GM12878 (cell line): ENCODE data around the gene ADGRD2. TPM values are rescaled to one million over a fixed set of nuclear protein-coding genes. Genes with fewer than 3 reads are reported as not detected.

Experiments
- ATAC-seq: fragments of 200-7000 bp; cut with Tn5 transposase; 3 replicates; pipeline ENCODE4 v1.9.1; 2020; ENCODE audit warnings: mild to moderate bottlenecking, moderate library complexity
- BruUV-seq: library from RNA; stranded (reverse); fragments of 400-500 nt; replicated peaks from 2 replicates; lab custom pipeline; 2021; lab: Mats Ljungman, UMichigan
- CTCF ChIA-PET: fragments of 300-600 bp; sonication (Branson Sonifier 250); formaldehyde crosslinking; extraction: SDS; loops from one replicate; lab custom pipeline; 2021; ENCODE audit warnings: inconsistent platforms; lab: Yijun Ruan, JAX
- POLR2A ChIA-PET: fragments of 350-600 bp; formaldehyde crosslinking; extraction: SDS; loops from one replicate; lab custom pipeline; 2021; ENCODE audit warnings: inconsistent platforms; lab: Charles Lee
- RAD21 ChIA-PET: fragments of 300-600 bp; sonication (Branson Sonifier 250); formaldehyde crosslinking; loops from one replicate; lab custom pipeline; 2023; ENCODE audit warnings: antibody characterized with exemption; ENCODE audit not compliant: unreplicated experiment; lab: Charles Lee
- SMC1A ChIA-PET: fragments of 300-600 bp; sonication (Branson Sonifier 250); formaldehyde crosslinking; loops from one replicate; lab custom pipeline; 2023; ENCODE audit not compliant: unreplicated experiment, uncharacterized antibody; lab: Charles Lee
- DNase-seq: peaks from one replicate; pipeline ENCODE4 v3.0.0-alpha.2; 2011; ENCODE audit warnings: low read depth, low spot score
- FAIRE-seq: peaks from 3 replicates; lab custom pipeline; 2011; peaks lifted over from hg19 to GRCh38; lab: Jason Lieb, UNC
- H2AFZ ChIP-seq: 2 replicates; pipeline ENCODE4 v1.6.0; 2011; ENCODE audit warnings: low read depth, low read length, control low read depth; ENCODE audit not compliant: control insufficient read depth
- H3K27ac ChIP-seq: 2 replicates; pipeline ENCODE4 v1.5.1; 2011; ENCODE audit warnings: control low read depth; ENCODE audit not compliant: control insufficient read depth, insufficient read depth
- H3K27me3 ChIP-seq, 2 experiments: replicated peaks in 1 of 2; 2 replicates each; pipeline versions ENCODE4 v1.6.0 to v1.6.1; 2011; ENCODE audit warnings: low read length in 1 of 2; ENCODE audit not compliant: control insufficient read depth in 2 of 2, insufficient read depth in 2 of 2
- H3K36me3 ChIP-seq, 2 experiments: 2 replicates each; pipeline ENCODE4 v1.5.1; 2011; ENCODE audit warnings: low read length in 1 of 2; ENCODE audit not compliant: control insufficient read depth in 2 of 2, insufficient read depth in 2 of 2
- H3K4me1 ChIP-seq: 2 replicates; pipeline ENCODE4 v1.6.1; 2011; ENCODE audit warnings: mild to moderate bottlenecking, low read length, moderate library complexity, mixed read lengths; ENCODE audit not compliant: control insufficient read depth, insufficient read depth
- H3K4me2 ChIP-seq: 2 replicates; pipeline ENCODE4 v1.6.0; 2011; ENCODE audit warnings: control low read depth; ENCODE audit not compliant: control insufficient read depth, insufficient read depth
- H3K4me3 ChIP-seq: fragments of 200-600 bp; sonication (generic); 2 replicates; pipeline ENCODE4 v1.5.1; 2016
- H3K79me2 ChIP-seq: 2 replicates; pipeline ENCODE4 v1.6.0; 2011; ENCODE audit warnings: low read length; ENCODE audit not compliant: control insufficient read depth, insufficient read depth
- H3K9ac ChIP-seq: 2 replicates; pipeline ENCODE4 v1.8.0; 2011; ENCODE audit warnings: low read length, control low read depth, mixed read lengths; ENCODE audit not compliant: control insufficient read depth, insufficient read depth
- H3K9me3 ChIP-seq: replicated peaks from 3 replicates; pipeline ENCODE4 v1.5.1; 2011; ENCODE audit warnings: mild to moderate bottlenecking, low read length; ENCODE audit not compliant: control insufficient read depth, insufficient read depth
- H4K20me1 ChIP-seq: 2 replicates; pipeline ENCODE4 v1.6.0; 2011; ENCODE audit not compliant: control insufficient read depth, insufficient read depth
- ATF7 ChIP-seq: fragments of 450-650 bp; IDR thresholded peaks from 2 replicates; pipeline ENCODE4 v1.6.1; 2016; ENCODE audit warnings: low read depth, mild to moderate bottlenecking
- EGR1 ChIP-seq, 2 experiments: IDR thresholded peaks; 1 replicate in 1 of 2; 2 replicates in 1 of 2; pipeline ENCODE4 v1.6.1; 2011 to 2012; ENCODE audit warnings: low read depth in 2 of 2, low read length in 2 of 2, borderline replicate concordance in 1 of 2, mild to moderate bottlenecking in 1 of 2, moderate library complexity in 1 of 2
- ETV6 ChIP-seq, 2 experiments: fragments of 450-650 bp in 1 of 2; IDR thresholded peaks in 1 of 2; conservative IDR thresholded peaks in 1 of 2; 2 replicates each; pipeline ENCODE4 v1.6.1; 2014; ENCODE audit warnings: antibody characterized with exemption in 1 of 2, borderline replicate concordance in 1 of 2, low read depth in 1 of 2, mild to moderate bottlenecking in 1 of 2, moderate library complexity in 1 of 2
- HDGF ChIP-seq: fragments of 450-650 bp; IDR thresholded peaks from 2 replicates; pipeline ENCODE4 v1.6.1; 2016; ENCODE audit warnings: antibody characterized with exemption
- LARP7 ChIP-seq: fragments of 450-650 bp; IDR thresholded peaks from 2 replicates; pipeline ENCODE4 v1.6.1; 2017; ENCODE audit warnings: mild to moderate bottlenecking
- MTA2 ChIP-seq: fragments of 450-650 bp; IDR thresholded peaks from 2 replicates; pipeline ENCODE4 v1.6.1; 2016; ENCODE audit warnings: low read depth, mild to moderate bottlenecking, moderate library complexity
- NFYA ChIP-seq: IDR thresholded peaks from 2 replicates; pipeline ENCODE4 v1.6.1; 2011; ENCODE audit warnings: low read depth, mild to moderate bottlenecking, low read length, improper control_type of control experiment, borderline replicate concordance
- SMARCA5 ChIP-seq: fragments of 450-650 bp; IDR thresholded peaks from 2 replicates; pipeline ENCODE4 v1.6.1; 2017; ENCODE audit warnings: mild to moderate bottlenecking
- SPI1 ChIP-seq: IDR thresholded peaks from 2 replicates; pipeline ENCODE4 v1.6.1; 2011; ENCODE audit warnings: low read depth, mild to moderate bottlenecking, low read length, moderate library complexity, borderline replicate concordance; ENCODE audit not compliant: insufficient read depth
- TARDBP ChIP-seq: IDR thresholded peaks from 2 replicates; pipeline ENCODE4 v1.6.1; 2016; ENCODE audit warnings: borderline replicate concordance
- WRNIP1 ChIP-seq: IDR thresholded peaks from 2 replicates; pipeline ENCODE4 v1.6.1; 2011; ENCODE audit warnings: low read depth, low read length, improper control_type of control experiment, borderline replicate concordance
- WGBS: methylation state at CpG from one replicate; pipeline ENCODE4 v1.1.6; 2016; ENCODE audit warnings: low lambda C conversion rate; ENCODE audit not compliant: insufficient replicate concordance, insufficient coverage; ENCODE audit errors: missing lambda C conversion rate; 5-methylcytosine and 5-hydroxymethylcytosine counted together
- in situ Hi-C: fragments of 300-500 bp; cut with MboI; formaldehyde crosslinking; loops from 9 replicates; pipeline ENCODE4 v1.14.3; 2018; ENCODE audit warnings: mixed read lengths
- intact Hi-C: fragments of 100-400 bp; cut with micrococcal nuclease; formaldehyde crosslinking; loops from one replicate; pipeline ENCODE4 v1.14.2; 2022; ENCODE audit not compliant: unreplicated experiment
- polyA plus RNA-seq, 11 experiments: library from polyadenylated mRNA; depleted of rRNA in 4 of 11; unstranded in 6 of 11; stranded (reverse) in 5 of 11; fragments of >200 nt; fragmentation: Nextera tagmentation in 4 of 11; fragmentation: Illumina TruSeq in 1 of 11; extraction: Ambion mirVana in 4 of 11; extraction: Trizol in 1 of 11; gene quantifications; 1 replicate in 1 of 11; 2 replicates in 10 of 11; pipeline versions ENCODE4 v1.2.1 to v1.2.3, GENCODE V29; 2011 to 2016; ENCODE audit warnings: inconsistent platforms in 2 of 11, missing spikeins in 2 of 11, low read depth in 1 of 11
- total RNA-seq, 4 experiments: library from RNA; depleted of rRNA in 3 of 4; stranded (reverse); fragments of >200 nt in 3 of 4; fragmentation: Illumina TruSeq in 1 of 4; extraction: Trizol in 1 of 4; gene quantifications; 2 replicates each; pipeline versions ENCODE4 v1.2.1 to v1.2.3, GENCODE V29; 2013 to 2021
- TF ChIP-seq, protein P1 (sequence below): IDR thresholded peaks from 2 replicates; pipeline ENCODE4 v1.6.1; 2011; ENCODE audit warnings: borderline replicate concordance, low read depth, mild to moderate bottlenecking, moderate library complexity, low read length; ENCODE audit not compliant: insufficient read depth, poor library complexity, severe bottlenecking
- TF ChIP-seq, protein P2 (sequence below): IDR thresholded peaks from 2 replicates; pipeline ENCODE4 v1.6.1; 2012; ENCODE audit warnings: low read length, inconsistent platforms
- TF ChIP-seq, protein P3 (sequence below): IDR thresholded peaks from 2 replicates; pipeline ENCODE4 v1.6.1; 2012; ENCODE audit warnings: improper control_type of control experiment, low read depth, low read length; ENCODE audit not compliant: insufficient replicate concordance
- TF ChIP-seq, protein P4 (sequence below): fragments of 150-350 bp; IDR thresholded peaks from 2 replicates; pipeline ENCODE4 v1.6.1; 2014; ENCODE audit warnings: mild to moderate bottlenecking, low read depth, low read length

Gene ADGRD2
- total and polyA plus RNA-seq, 10 of the 15 experiments (the other 5 are each of a cell fraction or from before 2014, with no cell fraction given) = not detected

DNA sequence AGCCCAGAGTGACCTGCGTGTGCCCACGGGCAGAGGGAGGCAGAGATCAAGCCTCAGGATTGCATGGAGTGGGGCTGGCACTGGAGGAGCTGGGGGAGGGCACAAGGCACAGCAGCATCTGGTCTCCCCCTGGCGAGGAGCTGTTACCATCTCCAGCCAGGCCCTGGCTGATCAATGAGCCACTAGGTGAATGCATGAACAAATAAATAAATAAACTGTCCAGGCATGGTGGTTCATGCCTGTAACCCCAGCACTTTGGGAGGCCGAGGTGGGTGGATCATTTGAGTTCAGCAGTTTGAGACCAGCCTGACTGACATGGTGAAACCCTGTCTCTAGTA, 20.8 kb upstream of the ADGRD2 start:
- no peak for FAIRE-seq
- ATAC-seq = no peak
- H3K79me2 ChIP-seq = no peaks in the 10 kb centered on the region
- CTCF ChIA-PET = interaction anchor here (0.7 to 1.0 kb wide), 3 partner anchors 10 to 337 kb away, joined by 3 to 6 read pairs (median 4); no protein-coding TSS in a partner anchor
- no peak overlapping the region for H3K4me2 ChIP-seq
- H2AFZ ChIP-seq = no peak overlapping the region
- no peaks in the 10 kb centered on the region for H3K9me3 ChIP-seq
- no peak overlapping the region for H3K27ac ChIP-seq
- POLR2A ChIA-PET = no interaction called here
- WGBS = 29% methylated on average over 4 of the region's 4 CpGs
- H3K27me3 ChIP-seq = no peaks in the 10 kb centered on the region
- no TSS peak for BruUV-seq
- RAD21 ChIA-PET = no interaction called here
- no peaks in the 10 kb centered on the region for H3K4me1 ChIP-seq
- SMC1A ChIA-PET = no interaction called here
- no peaks in the 10 kb centered on the region for H4K20me1 ChIP-seq
- DNase-seq = no peak
- no peak overlapping the region for H3K9ac ChIP-seq
- in situ Hi-C loops = no loop called here
- no peak overlapping the region for H3K4me3 ChIP-seq
- intact Hi-C loops = no loop called here
- no peaks in the 10 kb centered on the region for H3K36me3 ChIP-seq
- no peak for TF ChIP-seq ETV6 (conservative IDR thresholded peaks at IDR 0.05 in 1 of 2, IDR thresholded peaks at IDR 0.05 in 1 of 2; ENCODE audit: borderline replicate concordance in 1 of 2, low read depth in 1 of 2)
- no peak for TF ChIP-seq MTA2
- TF ChIP-seq, protein P1, sequence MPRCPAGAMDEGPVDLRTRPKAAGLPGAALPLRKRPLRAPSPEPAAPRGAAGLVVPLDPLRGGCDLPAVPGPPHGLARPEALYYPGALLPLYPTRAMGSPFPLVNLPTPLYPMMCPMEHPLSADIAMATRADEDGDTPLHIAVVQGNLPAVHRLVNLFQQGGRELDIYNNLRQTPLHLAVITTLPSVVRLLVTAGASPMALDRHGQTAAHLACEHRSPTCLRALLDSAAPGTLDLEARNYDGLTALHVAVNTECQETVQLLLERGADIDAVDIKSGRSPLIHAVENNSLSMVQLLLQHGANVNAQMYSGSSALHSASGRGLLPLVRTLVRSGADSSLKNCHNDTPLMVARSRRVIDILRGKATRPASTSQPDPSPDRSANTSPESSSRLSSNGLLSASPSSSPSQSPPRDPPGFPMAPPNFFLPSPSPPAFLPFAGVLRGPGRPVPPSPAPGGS = no peak
- TF ChIP-seq, protein P2, sequence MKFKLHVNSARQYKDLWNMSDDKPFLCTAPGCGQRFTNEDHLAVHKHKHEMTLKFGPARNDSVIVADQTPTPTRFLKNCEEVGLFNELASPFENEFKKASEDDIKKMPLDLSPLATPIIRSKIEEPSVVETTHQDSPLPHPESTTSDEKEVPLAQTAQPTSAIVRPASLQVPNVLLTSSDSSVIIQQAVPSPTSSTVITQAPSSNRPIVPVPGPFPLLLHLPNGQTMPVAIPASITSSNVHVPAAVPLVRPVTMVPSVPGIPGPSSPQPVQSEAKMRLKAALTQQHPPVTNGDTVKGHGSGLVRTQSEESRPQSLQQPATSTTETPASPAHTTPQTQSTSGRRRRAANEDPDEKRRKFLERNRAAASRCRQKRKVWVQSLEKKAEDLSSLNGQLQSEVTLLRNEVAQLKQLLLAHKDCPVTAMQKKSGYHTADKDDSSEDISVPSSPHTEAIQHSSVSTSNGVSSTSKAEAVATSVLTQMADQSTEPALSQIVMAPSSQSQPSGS = no peak
- TF ChIP-seq, protein P3, sequence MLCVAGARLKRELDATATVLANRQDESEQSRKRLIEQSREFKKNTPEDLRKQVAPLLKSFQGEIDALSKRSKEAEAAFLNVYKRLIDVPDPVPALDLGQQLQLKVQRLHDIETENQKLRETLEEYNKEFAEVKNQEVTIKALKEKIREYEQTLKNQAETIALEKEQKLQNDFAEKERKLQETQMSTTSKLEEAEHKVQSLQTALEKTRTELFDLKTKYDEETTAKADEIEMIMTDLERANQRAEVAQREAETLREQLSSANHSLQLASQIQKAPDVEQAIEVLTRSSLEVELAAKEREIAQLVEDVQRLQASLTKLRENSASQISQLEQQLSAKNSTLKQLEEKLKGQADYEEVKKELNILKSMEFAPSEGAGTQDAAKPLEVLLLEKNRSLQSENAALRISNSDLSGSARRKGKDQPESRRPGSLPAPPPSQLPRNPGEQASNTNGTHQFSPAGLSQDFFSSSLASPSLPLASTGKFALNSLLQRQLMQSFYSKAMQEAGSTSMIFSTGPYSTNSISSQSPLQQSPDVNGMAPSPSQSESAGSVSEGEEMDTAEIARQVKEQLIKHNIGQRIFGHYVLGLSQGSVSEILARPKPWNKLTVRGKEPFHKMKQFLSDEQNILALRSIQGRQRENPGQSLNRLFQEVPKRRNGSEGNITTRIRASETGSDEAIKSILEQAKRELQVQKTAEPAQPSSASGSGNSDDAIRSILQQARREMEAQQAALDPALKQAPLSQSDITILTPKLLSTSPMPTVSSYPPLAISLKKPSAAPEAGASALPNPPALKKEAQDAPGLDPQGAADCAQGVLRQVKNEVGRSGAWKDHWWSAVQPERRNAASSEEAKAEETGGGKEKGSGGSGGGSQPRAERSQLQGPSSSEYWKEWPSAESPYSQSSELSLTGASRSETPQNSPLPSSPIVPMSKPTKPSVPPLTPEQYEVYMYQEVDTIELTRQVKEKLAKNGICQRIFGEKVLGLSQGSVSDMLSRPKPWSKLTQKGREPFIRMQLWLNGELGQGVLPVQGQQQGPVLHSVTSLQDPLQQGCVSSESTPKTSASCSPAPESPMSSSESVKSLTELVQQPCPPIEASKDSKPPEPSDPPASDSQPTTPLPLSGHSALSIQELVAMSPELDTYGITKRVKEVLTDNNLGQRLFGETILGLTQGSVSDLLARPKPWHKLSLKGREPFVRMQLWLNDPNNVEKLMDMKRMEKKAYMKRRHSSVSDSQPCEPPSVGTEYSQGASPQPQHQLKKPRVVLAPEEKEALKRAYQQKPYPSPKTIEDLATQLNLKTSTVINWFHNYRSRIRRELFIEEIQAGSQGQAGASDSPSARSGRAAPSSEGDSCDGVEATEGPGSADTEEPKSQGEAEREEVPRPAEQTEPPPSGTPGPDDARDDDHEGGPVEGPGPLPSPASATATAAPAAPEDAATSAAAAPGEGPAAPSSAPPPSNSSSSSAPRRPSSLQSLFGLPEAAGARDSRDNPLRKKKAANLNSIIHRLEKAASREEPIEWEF = no peak
- TF ChIP-seq, protein P4, sequence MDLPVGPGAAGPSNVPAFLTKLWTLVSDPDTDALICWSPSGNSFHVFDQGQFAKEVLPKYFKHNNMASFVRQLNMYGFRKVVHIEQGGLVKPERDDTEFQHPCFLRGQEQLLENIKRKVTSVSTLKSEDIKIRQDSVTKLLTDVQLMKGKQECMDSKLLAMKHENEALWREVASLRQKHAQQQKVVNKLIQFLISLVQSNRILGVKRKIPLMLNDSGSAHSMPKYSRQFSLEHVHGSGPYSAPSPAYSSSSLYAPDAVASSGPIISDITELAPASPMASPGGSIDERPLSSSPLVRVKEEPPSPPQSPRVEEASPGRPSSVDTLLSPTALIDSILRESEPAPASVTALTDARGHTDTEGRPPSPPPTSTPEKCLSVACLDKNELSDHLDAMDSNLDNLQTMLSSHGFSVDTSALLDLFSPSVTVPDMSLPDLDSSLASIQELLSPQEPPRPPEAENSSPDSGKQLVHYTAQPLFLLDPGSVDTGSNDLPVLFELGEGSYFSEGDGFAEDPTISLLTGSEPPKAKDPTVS = no peak
- no peak for TF ChIP-seq ATF7
- no peak for TF ChIP-seq SMARCA5
- no peak for TF ChIP-seq LARP7
- TF ChIP-seq TARDBP = no peak
- TF ChIP-seq EGR1 (IDR thresholded peaks at IDR 0.05; ENCODE audit: borderline replicate concordance in 1 of 2, low read depth in 2 of 2, low read length in 2 of 2) = no peak
- TF ChIP-seq WRNIP1 = no peak
- no peak for TF ChIP-seq SPI1
- TF ChIP-seq HDGF = no peak
- TF ChIP-seq NFYA = no peak
